Endothelial cell of umbilical vein (primary cell): Measurements from ENCODE around the gene ACTR1A. TPM values are rescaled to one million over a fixed set of nuclear protein-coding genes. Genes with fewer than 3 reads are reported as not detected.

ENCODE experiments used
- BruUV-seq: library from RNA; stranded (reverse); fragments of 400-500 nt; replicated peaks from 2 replicates; lab custom pipeline; 2021; lab: Mats Ljungman, UMichigan
- CTCF ChIA-PET: fragments of 300-600, 350-600 bp; sonication (Branson Sonifier 250); formaldehyde crosslinking; loops from one replicate; lab custom pipeline; 2021; ENCODE audit warnings: antibody characterized with exemption, inconsistent platforms; lab: Charles Lee
- POLR2A ChIA-PET: fragments of 300-600, 350-600 bp; sonication (Branson Sonifier 250); formaldehyde crosslinking; loops from one replicate; lab custom pipeline; 2021; ENCODE audit warnings: antibody characterized with exemption, inconsistent platforms; lab: Charles Lee
- DNase-seq: peaks from one replicate; pipeline ENCODE4 v3.0.0-alpha.2; 2011; ENCODE audit warnings: low read depth, low spot score
- FAIRE-seq: peaks from 2 replicates; lab custom pipeline; 2011; peaks lifted over from hg19 to GRCh38; lab: Jason Lieb, UNC
- H2AFZ ChIP-seq: 2 replicates; pipeline ENCODE4 v1.6.0; 2012; ENCODE audit warnings: low read depth, low read length, control low read depth, inconsistent platforms
- H3K27ac ChIP-seq: 2 replicates; pipeline ENCODE4 v1.5.1; 2011; ENCODE audit warnings: low read depth, mild to moderate bottlenecking, control low read depth, low read length, moderate library complexity; ENCODE audit not compliant: insufficient read depth
- H3K27me3 ChIP-seq, 2 experiments: 2 replicates each; pipeline versions ENCODE4 v1.6.0 to v1.6.1; 2011; ENCODE audit warnings: low read length in 2 of 2, mixed read lengths in 1 of 2; ENCODE audit not compliant: control insufficient read depth in 2 of 2, insufficient read depth in 2 of 2
- H3K36me3 ChIP-seq, 2 experiments: 2 replicates in 1 of 2; 3 replicates in 1 of 2; pipeline ENCODE4 v1.5.1; 2011; ENCODE audit warnings: low read length in 2 of 2, mild to moderate bottlenecking in 1 of 2, moderate library complexity in 1 of 2; ENCODE audit not compliant: control insufficient read depth in 2 of 2, insufficient read depth in 2 of 2; ENCODE audit errors: extremely low read depth in 1 of 2
- H3K4me1 ChIP-seq: 3 replicates; pipeline ENCODE4 v1.5.1; 2011; ENCODE audit warnings: mild to moderate bottlenecking, low read length; ENCODE audit not compliant: control insufficient read depth, insufficient read depth; ENCODE audit errors: extremely low read depth
- H3K4me2 ChIP-seq: 2 replicates; pipeline ENCODE4 v1.6.1; 2011; ENCODE audit warnings: low read length, control low read depth, mixed read lengths; ENCODE audit not compliant: insufficient read depth
- H3K4me3 ChIP-seq, 3 experiments: fragments of 200-600 bp in 1 of 3; sonication (generic), shearing (Covaris generic) in 1 of 3; replicated peaks in 1 of 3; 2 replicates each; pipeline ENCODE4 v1.5.1; 2011 to 2016; ENCODE audit warnings: control low read depth in 3 of 3, low read length in 3 of 3, mild to moderate bottlenecking in 2 of 3, inconsistent platforms in 1 of 3, low read depth in 1 of 3, moderate library complexity in 1 of 3; ENCODE audit not compliant: insufficient read depth in 1 of 3
- H3K79me2 ChIP-seq: 2 replicates; pipeline ENCODE4 v1.6.0; 2012; ENCODE audit warnings: low read length, inconsistent platforms; ENCODE audit not compliant: control insufficient read depth, insufficient read depth
- H3K9ac ChIP-seq: replicated peaks from 2 replicates; pipeline ENCODE3; 2011; ENCODE audit warnings: low read length, control low read depth; ENCODE audit not compliant: insufficient read depth; ENCODE audit errors: extremely low read depth
- H3K9me1 ChIP-seq: replicated peaks from 3 replicates; pipeline ENCODE4 v1.6.0; 2011; ENCODE audit warnings: mild to moderate bottlenecking, low read length; ENCODE audit not compliant: control insufficient read depth, insufficient read depth; ENCODE audit errors: extremely low read depth
- H3K9me3 ChIP-seq: replicated peaks from 2 replicates; pipeline ENCODE4 v1.5.1; 2012; ENCODE audit warnings: low read length, inconsistent platforms; ENCODE audit not compliant: control insufficient read depth, insufficient read depth
- H4K20me1 ChIP-seq: replicated peaks from 2 replicates; pipeline ENCODE3; 2011; ENCODE audit warnings: mild to moderate bottlenecking, low read length; ENCODE audit not compliant: control insufficient read depth, insufficient read depth; ENCODE audit errors: extremely low read depth
- CTCF ChIP-seq, 2 donors: IDR thresholded peaks; 1 replicate in 1 of 2; 2 replicates in 1 of 2; pipeline ENCODE4 v1.5.1; 2011; ENCODE audit warnings: low read length in 2 of 2, mild to moderate bottlenecking in 2 of 2, moderate library complexity in 2 of 2, control low read depth in 1 of 2, inconsistent platforms in 1 of 2, low read depth in 1 of 2; ENCODE audit not compliant: insufficient read depth in 1 of 2; ENCODE audit errors: extremely low read depth in 1 of 2
- EZH2 ChIP-seq: IDR thresholded peaks from 2 replicates; pipeline ENCODE4 v1.6.1; 2012; ENCODE audit warnings: borderline replicate concordance, low read depth, mild to moderate bottlenecking, moderate library complexity, low read length, inconsistent platforms; ENCODE audit not compliant: severe bottlenecking
- FOS ChIP-seq: IDR thresholded peaks from 2 replicates; pipeline ENCODE4 v1.6.1; 2011; ENCODE audit warnings: mild to moderate bottlenecking, low read length, moderate library complexity, borderline replicate concordance; ENCODE audit not compliant: insufficient read depth
- GATA2 ChIP-seq: IDR thresholded peaks from 2 replicates; pipeline ENCODE4 v1.7.0; 2011; ENCODE audit warnings: low read depth, mild to moderate bottlenecking, moderate library complexity, mixed read lengths, low read length; ENCODE audit not compliant: insufficient read length, insufficient read depth
- JUN ChIP-seq: IDR thresholded peaks from 2 replicates; pipeline ENCODE4 v1.6.1; 2011; ENCODE audit warnings: borderline replicate concordance, low read depth; ENCODE audit not compliant: insufficient read length, insufficient read depth
- MAX ChIP-seq: IDR thresholded peaks from 2 replicates; pipeline ENCODE4 v1.6.1; 2011; ENCODE audit not compliant: insufficient read depth, insufficient read length
- MYC ChIP-seq: IDR thresholded peaks from one replicate; pipeline ENCODE4 v1.6.1; 2011; ENCODE audit warnings: mild to moderate bottlenecking, low read depth, low read length
- POLR2A ChIP-seq: IDR thresholded peaks from 2 replicates; pipeline ENCODE4 v1.6.1; 2012; ENCODE audit warnings: low read depth, mild to moderate bottlenecking, control low read depth, low read length
- POLR2AphosphoS5 ChIP-seq: IDR thresholded peaks from 2 replicates; pipeline ENCODE4 v1.6.1; 2012; ENCODE audit warnings: low read depth, mild to moderate bottlenecking, control low read depth, low read length, moderate library complexity; ENCODE audit not compliant: insufficient read depth
- dilution Hi-C: fragments of 300-500 bp; cut with MboI; formaldehyde crosslinking; loops from one replicate; pipeline ENCODE4 v1.15.0; 2019; ENCODE audit warnings: low sequenced_read_pairs; ENCODE audit not compliant: extremely low pct_ligation_motif_present
- intact Hi-C: fragments of 100-400 bp; cut with micrococcal nuclease; formaldehyde crosslinking; loops from one replicate; pipeline ENCODE4 v1.10.0; 2022
- polyA plus RNA-seq, 4 experiments: library from polyadenylated mRNA; depleted of rRNA in 3 of 4; stranded (reverse) in 3 of 4; unstranded in 1 of 4; fragments of >200 nt; gene quantifications; 2 replicates each; pipeline versions ENCODE4 v1.2.1 to v1.2.3, GENCODE V29; 2011 to 2012; ENCODE audit warnings: missing spikeins in 1 of 4
- total RNA-seq: library from RNA; stranded (reverse); gene quantifications from 2 replicates; pipeline ENCODE4 v1.2.3, GENCODE V29; 2021

Gene ACTR1A
- total and polyA plus RNA-seq, 2 donors (not counting 3 experiments of a cell fraction or from before 2014, with no cell fraction given) = 155 to 164 TPM

- Histone ChIP-seq H3K4me2 (peak overlapping the region; percentile 97), H3K9ac (peak overlapping the region; percentile 64), H3K9me3 (no peaks in the 10 kb centered on the region), H3K4me1 (peaks cover 3% of the 10 kb centered on the region), H3K4me3 (peak overlapping the region; percentile 61 to 81 (median 69)), H4K20me1 (no peaks in the 10 kb centered on the region), H3K27me3 (no peaks in the 10 kb centered on the region), H2AFZ (peak overlapping the region; percentile 98), H3K27ac (no peak overlapping the region), H3K79me2 (no peaks in the 10 kb centered on the region), H3K9me1 (no peaks in the 10 kb centered on the region), H3K36me3 (no peaks in the 10 kb centered on the region)
- POLR2A ChIA-PET = no interaction called here
- dilution Hi-C loops = no loop called here
- no TSS peak for BruUV-seq
- DNase-seq (no peak), FAIRE-seq (no peak)
- no peak for TF ChIP-seq CTCF (IDR thresholded peaks at IDR 0.05; ENCODE audit: extremely low read depth in 1 of 2, insufficient read depth in 1 of 2, low read depth in 1 of 2, low read length in 2 of 2)
- TF ChIP-seq GATA2 = no peak
- no peak for TF ChIP-seq POLR2A
- no peak for TF ChIP-seq POLR2AphosphoS5
- no peak for TF ChIP-seq FOS
- no peak for TF ChIP-seq MAX
- TF ChIP-seq MYC = no peak
- TF ChIP-seq JUN = no peak
- no peak for TF ChIP-seq EZH2
- CTCF ChIA-PET = interaction anchor here (0.7 to 2.9 kb wide), 8 partner anchors 11 to 280 kb away, joined by 3 to 17 read pairs (median 6); partner anchors contain the start of gene CUEDC2
- intact Hi-C loops = loop anchor here (1.0 kb wide), 1 partner anchor 29 kb away; no protein-coding TSS in a partner anchor
These were observed 52.5 kb downstream of the ACTR1A start for GRCh38 chr10:102450124-102450373.
